Gastroesophageal sphincter (tissue), 3 donors: Measurements from ENCODE around the gene AHR.

ENCODE experiments used
- CTCF ChIP-seq, 4 experiments: fragments of 200-600 bp in 2 of 4; fragments of 450-650 bp in 2 of 4; sonication (generic) in 1 of 4; IDR thresholded peaks; one replicate each; pipeline ENCODE4 v1.5.1; 2017 to 2019; ENCODE audit warnings: antibody characterized with exemption in 4 of 4, mild to moderate bottlenecking in 2 of 4, moderate library complexity in 2 of 4
- POLR2AphosphoS5 ChIP-seq: sonication (generic); formaldehyde crosslinking; IDR thresholded peaks from one replicate; pipeline ENCODE4 v1.6.1; 2017; ENCODE audit warnings: antibody characterized with exemption

- TF ChIP-seq CTCF (IDR thresholded peaks at IDR 0.05) (no peak), POLR2AphosphoS5 (peak; percentile 28)
Observed at GRCh38 chr7:17374654-17375053, 76.2 kb downstream of the AHR start.
